ENCODE results near the gene RTCA.
"Not testable (repeated sequence)": the region's sequence is repeated elsewhere in the genome, so short reads cannot be mapped to it uniquely, and the experiment has no call there.

RTCA gene

GRCh38 chr1:100230765-100231164 is 35.3 kb upstream of the RTCA start:
- no peaks in the 10 kb centered on the region for H3K9me3 ChIP-seq (ENCODE audit: insufficient read depth, low read length, severe bottlenecking)
- no peak overlapping the region for H3K4me3 ChIP-seq (ENCODE audit: low read depth in 1 of 2, low read length in 2 of 2)
- no peak overlapping the region for H3K9ac ChIP-seq (ENCODE audit: low read depth, low read length)
- H3K27ac ChIP-seq (ENCODE audit: low read length): no peak overlapping the region
- no peak overlapping the region for H3K4me2 ChIP-seq (ENCODE audit: insufficient read depth, low read length)
- H4K20me1 ChIP-seq (ENCODE audit: insufficient read depth, low read length): no peaks in the 10 kb centered on the region
- TF ChIP-seq, protein P1, sequence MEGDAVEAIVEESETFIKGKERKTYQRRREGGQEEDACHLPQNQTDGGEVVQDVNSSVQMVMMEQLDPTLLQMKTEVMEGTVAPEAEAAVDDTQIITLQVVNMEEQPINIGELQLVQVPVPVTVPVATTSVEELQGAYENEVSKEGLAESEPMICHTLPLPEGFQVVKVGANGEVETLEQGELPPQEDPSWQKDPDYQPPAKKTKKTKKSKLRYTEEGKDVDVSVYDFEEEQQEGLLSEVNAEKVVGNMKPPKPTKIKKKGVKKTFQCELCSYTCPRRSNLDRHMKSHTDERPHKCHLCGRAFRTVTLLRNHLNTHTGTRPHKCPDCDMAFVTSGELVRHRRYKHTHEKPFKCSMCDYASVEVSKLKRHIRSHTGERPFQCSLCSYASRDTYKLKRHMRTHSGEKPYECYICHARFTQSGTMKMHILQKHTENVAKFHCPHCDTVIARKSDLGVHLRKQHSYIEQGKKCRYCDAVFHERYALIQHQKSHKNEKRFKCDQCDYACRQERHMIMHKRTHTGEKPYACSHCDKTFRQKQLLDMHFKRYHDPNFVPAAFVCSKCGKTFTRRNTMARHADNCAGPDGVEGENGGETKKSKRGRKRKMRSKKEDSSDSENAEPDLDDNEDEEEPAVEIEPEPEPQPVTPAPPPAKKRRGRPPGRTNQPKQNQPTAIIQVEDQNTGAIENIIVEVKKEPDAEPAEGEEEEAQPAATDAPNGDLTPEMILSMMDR (IDR thresholded peaks at IDR 0.05; ENCODE audit: borderline replicate concordance, extremely low read depth, low read length, poor library complexity, severe bottlenecking): no peak
- TF ChIP-seq EZH2 (IDR thresholded peaks at IDR 0.05; ENCODE audit: borderline replicate concordance, low read depth, low read length, severe bottlenecking): no peak
- peaks cover 38% of the 10 kb centered on the region for H3K36me3 ChIP-seq (ENCODE audit: insufficient read depth, low read length)
- H3K27me3 ChIP-seq (ENCODE audit: insufficient read depth, low read length, poor library complexity): no peaks in the 10 kb centered on the region
- ATAC-seq (ENCODE audit: insufficient read depth, low read depth) (no peak), DNase-seq (no peak)
- H2AFZ ChIP-seq (ENCODE audit: low read depth, low read length): no peak overlapping the region
- H3K79me2 ChIP-seq (ENCODE audit: insufficient read depth, low read length): no peaks in the 10 kb centered on the region
- no peaks in the 10 kb centered on the region for H3K4me1 ChIP-seq (ENCODE audit: insufficient read depth, low read length)

- DNase-seq (no peak), ATAC-seq (ENCODE audit: insufficient read depth, low read depth) (no peak)
- H3K4me1 ChIP-seq (ENCODE audit: insufficient read depth, low read length): no peaks in the 10 kb centered on the region
- H2AFZ ChIP-seq (ENCODE audit: low read depth, low read length): no peak overlapping the region
- H3K9ac ChIP-seq (ENCODE audit: low read depth, low read length): no peak overlapping the region
- no peaks in the 10 kb centered on the region for H3K9me3 ChIP-seq (ENCODE audit: insufficient read depth, low read length, severe bottlenecking)
- no peaks in the 10 kb centered on the region for H3K27me3 ChIP-seq (ENCODE audit: insufficient read depth, low read length, poor library complexity)
- peaks cover 39% of the 10 kb centered on the region for H3K36me3 ChIP-seq (ENCODE audit: insufficient read depth, low read length)
- H3K27ac ChIP-seq (ENCODE audit: low read length): no peak overlapping the region
- TF ChIP-seq EZH2 (IDR thresholded peaks at IDR 0.05; ENCODE audit: borderline replicate concordance, low read depth, low read length, severe bottlenecking): no peak
- TF ChIP-seq, protein P1 (IDR thresholded peaks at IDR 0.05; ENCODE audit: borderline replicate concordance, extremely low read depth, low read length, poor library complexity, severe bottlenecking): no peak
- H3K79me2 ChIP-seq (ENCODE audit: insufficient read depth, low read length): no peaks in the 10 kb centered on the region
- H4K20me1 ChIP-seq (ENCODE audit: insufficient read depth, low read length): no peaks in the 10 kb centered on the region
- H3K4me3 ChIP-seq (ENCODE audit: low read depth in 1 of 2, low read length in 2 of 2): no peak overlapping the region
- no peak overlapping the region for H3K4me2 ChIP-seq (ENCODE audit: insufficient read depth, low read length)
Measured at GRCh38 chr1:100231721-100232120, 34.3 kb upstream of the RTCA start.

- no peaks in the 10 kb centered on the region for H3K27me3 ChIP-seq (ENCODE audit: insufficient read depth, low read length, poor library complexity)
- ATAC-seq (ENCODE audit: insufficient read depth, low read depth) (no peak), DNase-seq (no peak)
- no peak overlapping the region for H2AFZ ChIP-seq (ENCODE audit: low read depth, low read length)
- no peak overlapping the region for H3K4me3 ChIP-seq (ENCODE audit: low read depth in 1 of 2, low read length in 2 of 2)
- H3K27ac ChIP-seq (ENCODE audit: low read length): no peak overlapping the region
- H3K36me3 ChIP-seq (ENCODE audit: insufficient read depth, low read length): peaks cover 44% of the 10 kb centered on the region
- H3K9ac ChIP-seq (ENCODE audit: low read depth, low read length): no peak overlapping the region
- H3K79me2 ChIP-seq (ENCODE audit: insufficient read depth, low read length): no peaks in the 10 kb centered on the region
- TF ChIP-seq EZH2 (IDR thresholded peaks at IDR 0.05; ENCODE audit: borderline replicate concordance, low read depth, low read length, severe bottlenecking): no peak
- TF ChIP-seq, protein P1 (IDR thresholded peaks at IDR 0.05; ENCODE audit: borderline replicate concordance, extremely low read depth, low read length, poor library complexity, severe bottlenecking): no peak
- H3K4me2 ChIP-seq (ENCODE audit: insufficient read depth, low read length): no peak overlapping the region
- no peaks in the 10 kb centered on the region for H4K20me1 ChIP-seq (ENCODE audit: insufficient read depth, low read length)
- H3K4me1 ChIP-seq (ENCODE audit: insufficient read depth, low read length): no peaks in the 10 kb centered on the region
- no peaks in the 10 kb centered on the region for H3K9me3 ChIP-seq (ENCODE audit: insufficient read depth, low read length, severe bottlenecking)
Measured at GRCh38 chr1:100232156-100232555, 33.9 kb upstream of the RTCA start.

DNA sequence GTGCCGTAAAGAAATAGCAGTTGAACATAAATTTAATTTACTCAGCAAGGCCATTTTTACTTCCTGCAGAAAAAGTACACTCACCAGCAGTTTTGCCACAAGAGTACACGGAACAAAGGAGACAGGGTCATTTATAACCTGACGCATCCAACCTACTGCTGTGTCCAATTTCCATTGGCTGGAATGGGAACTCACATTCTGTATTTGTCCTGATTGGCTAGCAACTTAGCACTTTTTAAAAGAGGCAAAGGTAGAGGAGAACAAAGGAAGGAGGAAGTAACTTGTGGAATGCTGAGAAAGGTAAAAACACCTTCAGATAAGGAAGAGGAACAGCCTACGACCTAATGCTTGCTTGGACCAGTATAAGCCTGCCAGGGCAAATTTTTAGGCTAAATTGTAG is 32.5 kb upstream of the RTCA start:
- H3K9me3 ChIP-seq (ENCODE audit: insufficient read depth, low read length, severe bottlenecking); H3K79me2 ChIP-seq (ENCODE audit: insufficient read depth, low read length); H3K4me3 ChIP-seq (ENCODE audit: low read depth in 1 of 2, low read length in 2 of 2); H2AFZ ChIP-seq (ENCODE audit: low read depth, low read length); H3K27me3 ChIP-seq (ENCODE audit: insufficient read depth, low read length, poor library complexity); H3K4me2 ChIP-seq (ENCODE audit: insufficient read depth, low read length); H3K9ac ChIP-seq (ENCODE audit: low read depth, low read length); ATAC-seq (ENCODE audit: insufficient read depth, low read depth); DNase-seq; H3K27ac ChIP-seq (ENCODE audit: low read length); H4K20me1 ChIP-seq (ENCODE audit: insufficient read depth, low read length); H3K4me1 ChIP-seq (ENCODE audit: insufficient read depth, low read length): not testable (repeated sequence)
- peaks cover 53% of the 10 kb centered on the region for H3K36me3 ChIP-seq (ENCODE audit: insufficient read depth, low read length)
